Measurements from ENCODE around the gene RIOX2.

RIOX2 gene

DNA sequence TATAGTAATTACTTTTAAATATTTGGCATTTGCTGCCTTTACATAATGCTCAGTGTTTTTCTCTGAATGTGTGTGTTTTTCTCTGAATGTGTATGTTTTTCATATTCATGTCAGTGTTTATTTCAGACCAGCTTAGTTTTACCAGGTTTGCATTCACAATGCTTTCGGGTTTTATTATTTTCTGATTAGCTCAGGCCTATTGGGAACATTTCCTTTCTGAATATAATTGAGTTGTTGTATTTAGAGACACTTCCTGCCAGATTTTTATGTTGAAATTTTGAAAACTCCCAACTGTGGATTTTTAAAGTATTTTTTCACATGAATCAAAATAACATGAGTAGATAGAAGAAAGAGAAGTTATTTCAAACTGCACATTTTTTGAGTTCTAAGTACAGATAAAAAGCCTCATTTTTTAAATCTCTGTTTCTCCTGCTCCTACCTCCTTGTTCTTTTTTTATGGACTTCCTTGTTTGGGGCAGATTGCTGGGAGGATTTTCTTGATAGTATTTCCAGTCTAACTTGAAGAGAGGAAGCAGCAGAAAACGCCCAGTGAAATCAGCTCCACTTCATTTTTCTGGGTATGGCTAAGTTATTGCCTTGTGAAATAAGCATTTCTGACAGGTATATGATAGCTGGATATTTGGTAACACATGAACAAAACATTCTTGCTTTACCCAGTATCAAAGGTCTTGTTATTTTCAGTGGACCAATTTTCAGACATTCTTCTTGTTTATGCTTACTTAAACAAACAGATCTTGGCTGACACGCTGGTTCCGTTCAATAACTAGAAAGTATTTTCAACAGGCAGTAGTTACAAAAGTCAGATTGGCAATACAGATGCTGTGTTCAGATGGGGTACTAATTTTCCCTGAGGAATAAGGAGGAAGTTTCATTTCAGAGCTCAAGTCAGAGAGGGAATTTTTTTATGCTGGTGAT, 70.7 kb downstream of the RIOX2 start:
- Histone ChIP-seq H3K27me3 (ENCODE audit: insufficient read depth, poor library complexity, severe bottlenecking) (no peaks in the 10 kb centered on the region), H3K4me3 (replicated peaks; ENCODE audit: insufficient read depth, low read length) (no peak overlapping the region), H3K27ac (replicated peaks) (no peak overlapping the region)
- TF ChIP-seq, protein P1, sequence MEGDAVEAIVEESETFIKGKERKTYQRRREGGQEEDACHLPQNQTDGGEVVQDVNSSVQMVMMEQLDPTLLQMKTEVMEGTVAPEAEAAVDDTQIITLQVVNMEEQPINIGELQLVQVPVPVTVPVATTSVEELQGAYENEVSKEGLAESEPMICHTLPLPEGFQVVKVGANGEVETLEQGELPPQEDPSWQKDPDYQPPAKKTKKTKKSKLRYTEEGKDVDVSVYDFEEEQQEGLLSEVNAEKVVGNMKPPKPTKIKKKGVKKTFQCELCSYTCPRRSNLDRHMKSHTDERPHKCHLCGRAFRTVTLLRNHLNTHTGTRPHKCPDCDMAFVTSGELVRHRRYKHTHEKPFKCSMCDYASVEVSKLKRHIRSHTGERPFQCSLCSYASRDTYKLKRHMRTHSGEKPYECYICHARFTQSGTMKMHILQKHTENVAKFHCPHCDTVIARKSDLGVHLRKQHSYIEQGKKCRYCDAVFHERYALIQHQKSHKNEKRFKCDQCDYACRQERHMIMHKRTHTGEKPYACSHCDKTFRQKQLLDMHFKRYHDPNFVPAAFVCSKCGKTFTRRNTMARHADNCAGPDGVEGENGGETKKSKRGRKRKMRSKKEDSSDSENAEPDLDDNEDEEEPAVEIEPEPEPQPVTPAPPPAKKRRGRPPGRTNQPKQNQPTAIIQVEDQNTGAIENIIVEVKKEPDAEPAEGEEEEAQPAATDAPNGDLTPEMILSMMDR (IDR thresholded peaks at IDR 0.05; ENCODE audit: insufficient read depth, low read length), result no peak
- TF ChIP-seq, protein P2, sequence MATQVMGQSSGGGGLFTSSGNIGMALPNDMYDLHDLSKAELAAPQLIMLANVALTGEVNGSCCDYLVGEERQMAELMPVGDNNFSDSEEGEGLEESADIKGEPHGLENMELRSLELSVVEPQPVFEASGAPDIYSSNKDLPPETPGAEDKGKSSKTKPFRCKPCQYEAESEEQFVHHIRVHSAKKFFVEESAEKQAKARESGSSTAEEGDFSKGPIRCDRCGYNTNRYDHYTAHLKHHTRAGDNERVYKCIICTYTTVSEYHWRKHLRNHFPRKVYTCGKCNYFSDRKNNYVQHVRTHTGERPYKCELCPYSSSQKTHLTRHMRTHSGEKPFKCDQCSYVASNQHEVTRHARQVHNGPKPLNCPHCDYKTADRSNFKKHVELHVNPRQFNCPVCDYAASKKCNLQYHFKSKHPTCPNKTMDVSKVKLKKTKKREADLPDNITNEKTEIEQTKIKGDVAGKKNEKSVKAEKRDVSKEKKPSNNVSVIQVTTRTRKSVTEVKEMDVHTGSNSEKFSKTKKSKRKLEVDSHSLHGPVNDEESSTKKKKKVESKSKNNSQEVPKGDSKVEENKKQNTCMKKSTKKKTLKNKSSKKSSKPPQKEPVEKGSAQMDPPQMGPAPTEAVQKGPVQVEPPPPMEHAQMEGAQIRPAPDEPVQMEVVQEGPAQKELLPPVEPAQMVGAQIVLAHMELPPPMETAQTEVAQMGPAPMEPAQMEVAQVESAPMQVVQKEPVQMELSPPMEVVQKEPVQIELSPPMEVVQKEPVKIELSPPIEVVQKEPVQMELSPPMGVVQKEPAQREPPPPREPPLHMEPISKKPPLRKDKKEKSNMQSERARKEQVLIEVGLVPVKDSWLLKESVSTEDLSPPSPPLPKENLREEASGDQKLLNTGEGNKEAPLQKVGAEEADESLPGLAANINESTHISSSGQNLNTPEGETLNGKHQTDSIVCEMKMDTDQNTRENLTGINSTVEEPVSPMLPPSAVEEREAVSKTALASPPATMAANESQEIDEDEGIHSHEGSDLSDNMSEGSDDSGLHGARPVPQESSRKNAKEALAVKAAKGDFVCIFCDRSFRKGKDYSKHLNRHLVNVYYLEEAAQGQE (IDR thresholded peaks at IDR 0.05; ENCODE audit: insufficient replicate concordance, low read depth), result no peak
- TF ChIP-seq POLR2AphosphoS5 (IDR thresholded peaks at IDR 0.05; ENCODE audit: low read depth) (no peak), SPI1 (IDR thresholded peaks at IDR 0.05; ENCODE audit: borderline replicate concordance, low read depth) (no peak), GABPA (IDR thresholded peaks at IDR 0.05; ENCODE audit: low read depth) (no peak)
- no peak for DNase-seq (ENCODE audit: low read depth in 1 of 2, low spot score in 1 of 2)

DNA sequence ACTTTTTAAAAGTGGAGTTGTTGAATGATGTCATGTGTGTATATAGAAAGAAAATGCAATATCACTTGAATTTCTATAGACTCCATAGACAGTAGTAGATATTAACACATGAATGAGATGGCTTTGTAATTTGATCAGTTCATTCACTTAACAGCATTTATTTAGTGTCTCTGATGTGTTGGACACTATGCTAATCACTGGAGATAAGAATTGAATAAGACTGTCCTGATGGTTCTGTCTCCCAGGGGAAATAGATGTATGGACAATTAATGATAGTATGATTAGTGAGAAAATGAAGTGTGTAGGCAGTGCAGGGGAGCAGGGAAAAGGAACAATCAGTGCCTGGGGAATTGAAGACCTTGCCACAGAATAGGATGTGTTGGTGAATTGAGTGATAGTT, 72.9 kb downstream of the RIOX2 start:
- no peaks in the 10 kb centered on the region for H3K27me3 ChIP-seq (ENCODE audit: insufficient read depth, poor library complexity, severe bottlenecking)
- DNase-seq (ENCODE audit: low read depth in 1 of 2, low spot score in 1 of 2), result no peak
- TF ChIP-seq POLR2AphosphoS5 (IDR thresholded peaks at IDR 0.05; ENCODE audit: low read depth) (no peak), GABPA (IDR thresholded peaks at IDR 0.05; ENCODE audit: low read depth) (no peak), SPI1 (IDR thresholded peaks at IDR 0.05; ENCODE audit: borderline replicate concordance, low read depth) (no peak)
- TF ChIP-seq, protein P1 (IDR thresholded peaks at IDR 0.05; ENCODE audit: insufficient read depth, low read length), result no peak
- TF ChIP-seq, protein P2 (IDR thresholded peaks at IDR 0.05; ENCODE audit: insufficient replicate concordance, low read depth), result no peak

GRCh38 chr3:97896547-97896946, 75.7 kb downstream of the RIOX2 start:
- Histone ChIP-seq H3K27me3 (ENCODE audit: insufficient read depth, poor library complexity, severe bottlenecking) (no peaks in the 10 kb centered on the region), H3K27ac (replicated peaks) (no peak overlapping the region), H3K4me3 (replicated peaks; ENCODE audit: insufficient read depth, low read length) (no peak overlapping the region)
- TF ChIP-seq GABPA (IDR thresholded peaks at IDR 0.05; ENCODE audit: low read depth), result no peak
- TF ChIP-seq POLR2AphosphoS5 (IDR thresholded peaks at IDR 0.05; ENCODE audit: low read depth), result no peak
- TF ChIP-seq, protein P2 (IDR thresholded peaks at IDR 0.05; ENCODE audit: insufficient replicate concordance, low read depth), result no peak
- TF ChIP-seq, protein P1 (IDR thresholded peaks at IDR 0.05; ENCODE audit: insufficient read depth, low read length), result no peak
- no peak for TF ChIP-seq SPI1 (IDR thresholded peaks at IDR 0.05; ENCODE audit: borderline replicate concordance, low read depth)
- DNase-seq (ENCODE audit: low read depth in 1 of 2, low spot score in 1 of 2), result no peak

More for the DNA sequence above, 72.9 kb downstream of the RIOX2 start:
- no peak overlapping the region for H3K4me3 ChIP-seq (replicated peaks; ENCODE audit: insufficient read depth, low read length)
- no peak overlapping the region for H3K27ac ChIP-seq (replicated peaks)
